GM12878 (cell line): ENCODE data around the gene ARMS2. TPM values are rescaled to one million over a fixed set of nuclear protein-coding genes. Genes with fewer than 3 reads are reported as not detected.

Source experiments
- ATAC-seq: fragments of 200-7000 bp; cut with Tn5 transposase; 3 replicates; pipeline ENCODE4 v1.9.1; 2020; ENCODE audit warnings: mild to moderate bottlenecking, moderate library complexity
- BruUV-seq: library from RNA; stranded (reverse); fragments of 400-500 nt; replicated peaks from 2 replicates; lab custom pipeline; 2021; lab: Mats Ljungman, UMichigan
- CTCF ChIA-PET: fragments of 300-600 bp; sonication (Branson Sonifier 250); formaldehyde crosslinking; extraction: SDS; loops from one replicate; lab custom pipeline; 2021; ENCODE audit warnings: inconsistent platforms; lab: Yijun Ruan, JAX
- POLR2A ChIA-PET: fragments of 350-600 bp; formaldehyde crosslinking; extraction: SDS; loops from one replicate; lab custom pipeline; 2021; ENCODE audit warnings: inconsistent platforms; lab: Charles Lee
- RAD21 ChIA-PET: fragments of 300-600 bp; sonication (Branson Sonifier 250); formaldehyde crosslinking; loops from one replicate; lab custom pipeline; 2023; ENCODE audit warnings: antibody characterized with exemption; ENCODE audit not compliant: unreplicated experiment; lab: Charles Lee
- SMC1A ChIA-PET: fragments of 300-600 bp; sonication (Branson Sonifier 250); formaldehyde crosslinking; loops from one replicate; lab custom pipeline; 2023; ENCODE audit not compliant: unreplicated experiment, uncharacterized antibody; lab: Charles Lee
- DNase-seq: peaks from one replicate; pipeline ENCODE4 v3.0.0-alpha.2; 2011; ENCODE audit warnings: low read depth, low spot score
- FAIRE-seq: peaks from 3 replicates; lab custom pipeline; 2011; peaks lifted over from hg19 to GRCh38; lab: Jason Lieb, UNC
- H2AFZ ChIP-seq: 2 replicates; pipeline ENCODE4 v1.6.0; 2011; ENCODE audit warnings: low read depth, low read length, control low read depth; ENCODE audit not compliant: control insufficient read depth
- H3K27ac ChIP-seq: 2 replicates; pipeline ENCODE4 v1.5.1; 2011; ENCODE audit warnings: control low read depth; ENCODE audit not compliant: control insufficient read depth, insufficient read depth
- H3K27me3 ChIP-seq, 2 experiments: replicated peaks in 1 of 2; 2 replicates each; pipeline versions ENCODE4 v1.6.0 to v1.6.1; 2011; ENCODE audit warnings: low read length in 1 of 2; ENCODE audit not compliant: control insufficient read depth in 2 of 2, insufficient read depth in 2 of 2
- H3K36me3 ChIP-seq, 2 experiments: 2 replicates each; pipeline ENCODE4 v1.5.1; 2011; ENCODE audit warnings: low read length in 1 of 2; ENCODE audit not compliant: control insufficient read depth in 2 of 2, insufficient read depth in 2 of 2
- H3K4me1 ChIP-seq: 2 replicates; pipeline ENCODE4 v1.6.1; 2011; ENCODE audit warnings: mild to moderate bottlenecking, low read length, moderate library complexity, mixed read lengths; ENCODE audit not compliant: control insufficient read depth, insufficient read depth
- H3K4me2 ChIP-seq: 2 replicates; pipeline ENCODE4 v1.6.0; 2011; ENCODE audit warnings: control low read depth; ENCODE audit not compliant: control insufficient read depth, insufficient read depth
- H3K4me3 ChIP-seq: fragments of 200-600 bp; sonication (generic); 2 replicates; pipeline ENCODE4 v1.5.1; 2016
- H3K79me2 ChIP-seq: 2 replicates; pipeline ENCODE4 v1.6.0; 2011; ENCODE audit warnings: low read length; ENCODE audit not compliant: control insufficient read depth, insufficient read depth
- H3K9ac ChIP-seq: 2 replicates; pipeline ENCODE4 v1.8.0; 2011; ENCODE audit warnings: low read length, control low read depth, mixed read lengths; ENCODE audit not compliant: control insufficient read depth, insufficient read depth
- H3K9me3 ChIP-seq: replicated peaks from 3 replicates; pipeline ENCODE4 v1.5.1; 2011; ENCODE audit warnings: mild to moderate bottlenecking, low read length; ENCODE audit not compliant: control insufficient read depth, insufficient read depth
- H4K20me1 ChIP-seq: 2 replicates; pipeline ENCODE4 v1.6.0; 2011; ENCODE audit not compliant: control insufficient read depth, insufficient read depth
- CBX3 ChIP-seq: fragments of 200-600 bp; sonication (generic); IDR thresholded peaks from 2 replicates; pipeline ENCODE4 v1.6.1; 2016; ENCODE audit warnings: low read depth, borderline replicate concordance
- MYC ChIP-seq: IDR thresholded peaks from 2 replicates; pipeline ENCODE4 v1.6.1; 2011; ENCODE audit warnings: mild to moderate bottlenecking, low read length, moderate library complexity, inconsistent platforms; ENCODE audit not compliant: insufficient read depth, insufficient replicate concordance, insufficient read length, severe bottlenecking
- RBBP5 ChIP-seq: fragments of 200-600 bp; sonication (generic); conservative IDR thresholded peaks from 2 replicates; pipeline ENCODE4 v1.6.1; 2016
- SP1 ChIP-seq: IDR thresholded peaks from one replicate; pipeline ENCODE4 v1.6.1; 2011; ENCODE audit warnings: low read depth, low read length
- TCF3 ChIP-seq: IDR thresholded peaks from 2 replicates; pipeline ENCODE4 v1.6.1; 2012; ENCODE audit warnings: low read depth, mild to moderate bottlenecking, low read length, borderline replicate concordance; ENCODE audit not compliant: insufficient read depth
- ZNF384 ChIP-seq: IDR thresholded peaks from 2 replicates; pipeline ENCODE4 v1.6.1; 2012; ENCODE audit warnings: low read depth, mild to moderate bottlenecking, low read length, improper control_type of control experiment, borderline replicate concordance
- in situ Hi-C: fragments of 300-500 bp; cut with MboI; formaldehyde crosslinking; loops from 9 replicates; pipeline ENCODE4 v1.14.3; 2018; ENCODE audit warnings: mixed read lengths
- intact Hi-C: fragments of 100-400 bp; cut with micrococcal nuclease; formaldehyde crosslinking; loops from one replicate; pipeline ENCODE4 v1.14.2; 2022; ENCODE audit not compliant: unreplicated experiment
- polyA plus RNA-seq, 11 experiments: library from polyadenylated mRNA; depleted of rRNA in 4 of 11; unstranded in 6 of 11; stranded (reverse) in 5 of 11; fragments of >200 nt; fragmentation: Nextera tagmentation in 4 of 11; fragmentation: Illumina TruSeq in 1 of 11; extraction: Ambion mirVana in 4 of 11; extraction: Trizol in 1 of 11; gene quantifications; 1 replicate in 1 of 11; 2 replicates in 10 of 11; pipeline versions ENCODE4 v1.2.1 to v1.2.3, GENCODE V29; 2011 to 2016; ENCODE audit warnings: inconsistent platforms in 2 of 11, missing spikeins in 2 of 11, low read depth in 1 of 11
- total RNA-seq, 4 experiments: library from RNA; depleted of rRNA in 3 of 4; stranded (reverse); fragments of >200 nt in 3 of 4; fragmentation: Illumina TruSeq in 1 of 4; extraction: Trizol in 1 of 4; gene quantifications; 2 replicates each; pipeline versions ENCODE4 v1.2.1 to v1.2.3, GENCODE V29; 2013 to 2021
- TF ChIP-seq, protein P1 (sequence below): fragments of 450-650 bp; IDR thresholded peaks from 2 replicates; pipeline ENCODE4 v1.6.1; 2016; ENCODE audit warnings: mild to moderate bottlenecking
- TF ChIP-seq, protein P2 (sequence below): fragments of 450-650 bp; IDR thresholded peaks from 2 replicates; pipeline ENCODE4 v1.6.1; 2017; ENCODE audit warnings: mild to moderate bottlenecking

Gene ARMS2
- total and polyA plus RNA-seq, 10 of the 15 experiments (the other 5 are each of a cell fraction or from before 2014, with no cell fraction given): not detected

DNA sequence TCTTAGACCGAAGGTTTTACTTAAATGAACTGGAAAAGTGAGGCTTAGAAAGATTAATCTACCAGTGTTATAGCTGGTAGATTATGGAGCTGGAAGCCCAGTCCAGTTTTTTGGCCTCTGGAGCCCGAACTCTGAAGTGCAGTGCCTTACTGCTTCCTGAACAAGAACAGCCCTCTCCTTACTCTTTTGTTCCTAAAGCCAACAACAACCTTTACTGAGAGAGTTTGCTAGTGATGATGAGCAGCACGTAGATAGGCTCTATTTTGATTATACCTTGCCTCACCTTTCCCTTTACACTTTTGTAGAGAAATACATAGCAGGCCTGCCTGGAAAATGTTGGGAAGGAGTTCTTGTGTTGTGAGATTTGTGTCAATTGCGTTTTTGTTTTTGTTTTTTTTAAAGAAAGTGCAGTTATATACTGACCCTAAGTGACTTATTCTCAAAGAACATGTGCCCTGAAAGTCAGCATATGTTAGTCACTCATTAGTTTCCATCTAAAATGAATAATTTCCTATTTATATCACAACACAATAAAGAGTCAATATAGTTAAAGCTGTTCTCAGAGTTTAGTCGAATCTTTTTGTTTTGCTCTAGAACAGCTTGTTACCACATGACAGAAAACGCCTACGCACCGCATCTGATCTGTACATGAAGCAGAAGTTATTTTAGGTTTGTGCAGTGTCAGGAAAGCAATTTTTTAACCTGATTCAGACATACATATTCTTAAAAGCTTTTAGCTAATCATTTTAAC, 46.9 kb upstream of the ARMS2 start (continued):
- TF ChIP-seq, protein P1, sequence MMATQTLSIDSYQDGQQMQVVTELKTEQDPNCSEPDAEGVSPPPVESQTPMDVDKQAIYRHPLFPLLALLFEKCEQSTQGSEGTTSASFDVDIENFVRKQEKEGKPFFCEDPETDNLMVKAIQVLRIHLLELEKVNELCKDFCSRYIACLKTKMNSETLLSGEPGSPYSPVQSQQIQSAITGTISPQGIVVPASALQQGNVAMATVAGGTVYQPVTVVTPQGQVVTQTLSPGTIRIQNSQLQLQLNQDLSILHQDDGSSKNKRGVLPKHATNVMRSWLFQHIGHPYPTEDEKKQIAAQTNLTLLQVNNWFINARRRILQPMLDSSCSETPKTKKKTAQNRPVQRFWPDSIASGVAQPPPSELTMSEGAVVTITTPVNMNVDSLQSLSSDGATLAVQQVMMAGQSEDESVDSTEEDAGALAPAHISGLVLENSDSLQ: no peak
- TF ChIP-seq CBX3 (no peak), ZNF384 (no peak), SP1 (no peak), RBBP5 (no peak)
- TF ChIP-seq, protein P2, sequence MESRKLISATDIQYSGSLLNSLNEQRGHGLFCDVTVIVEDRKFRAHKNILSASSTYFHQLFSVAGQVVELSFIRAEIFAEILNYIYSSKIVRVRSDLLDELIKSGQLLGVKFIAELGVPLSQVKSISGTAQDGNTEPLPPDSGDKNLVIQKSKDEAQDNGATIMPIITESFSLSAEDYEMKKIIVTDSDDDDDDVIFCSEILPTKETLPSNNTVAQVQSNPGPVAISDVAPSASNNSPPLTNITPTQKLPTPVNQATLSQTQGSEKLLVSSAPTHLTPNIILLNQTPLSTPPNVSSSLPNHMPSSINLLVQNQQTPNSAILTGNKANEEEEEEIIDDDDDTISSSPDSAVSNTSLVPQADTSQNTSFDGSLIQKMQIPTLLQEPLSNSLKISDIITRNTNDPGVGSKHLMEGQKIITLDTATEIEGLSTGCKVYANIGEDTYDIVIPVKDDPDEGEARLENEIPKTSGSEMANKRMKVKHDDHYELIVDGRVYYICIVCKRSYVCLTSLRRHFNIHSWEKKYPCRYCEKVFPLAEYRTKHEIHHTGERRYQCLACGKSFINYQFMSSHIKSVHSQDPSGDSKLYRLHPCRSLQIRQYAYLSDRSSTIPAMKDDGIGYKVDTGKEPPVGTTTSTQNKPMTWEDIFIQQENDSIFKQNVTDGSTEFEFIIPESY: no peak
- TF ChIP-seq, all 136 proteins: peak for 0

DNA sequence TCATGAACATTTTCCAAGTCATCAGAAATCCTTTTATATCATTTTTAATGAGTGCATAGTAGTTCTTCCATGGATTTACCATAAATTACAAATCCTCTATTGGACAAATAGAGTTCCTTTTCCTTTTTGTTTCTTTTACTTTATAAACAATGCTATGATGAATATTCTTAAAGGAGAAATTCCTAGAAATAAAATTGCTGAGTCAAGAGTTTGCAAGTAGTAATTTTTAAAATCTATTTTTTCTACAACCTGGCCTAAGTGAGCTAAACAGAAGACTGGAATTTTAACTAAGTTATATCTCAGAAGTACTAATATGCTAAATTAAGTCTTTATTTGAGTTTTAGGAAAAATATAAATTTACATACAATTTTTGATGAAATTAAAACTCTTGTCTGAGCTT, 41.1 kb upstream of the ARMS2 start:
- no peak overlapping the region for H3K27ac ChIP-seq
- H3K4me2 ChIP-seq: no peak overlapping the region
- ChIA-PET CTCF (interaction anchor here (1.1 to 2.5 kb wide), 3 partner anchors 21 to 115 kb away, joined by 3 to 12 read pairs (median 4); partner anchors contain the start of gene PLEKHA1), POLR2A (no interaction called here), RAD21 (interaction anchor here (1.5 kb wide), 1 partner anchor 22 kb away, joined by 3 read pairs; no protein-coding TSS in a partner anchor), SMC1A (interaction anchor here (0.9 to 1.5 kb wide), 4 partner anchors 10 to 115 kb away, joined by 3 to 5 read pairs (median 3); no protein-coding TSS in a partner anchor)
- no peak for FAIRE-seq
- in situ Hi-C loops: no loop called here
- H3K9ac ChIP-seq: no peak overlapping the region
- H4K20me1 ChIP-seq: no peaks in the 10 kb centered on the region
- H3K36me3 ChIP-seq: no peaks in the 10 kb centered on the region
- H3K4me1 ChIP-seq: no peaks in the 10 kb centered on the region
- no peak overlapping the region for H2AFZ ChIP-seq
- H3K79me2 ChIP-seq: no peaks in the 10 kb centered on the region
- H3K9me3 ChIP-seq: no peaks in the 10 kb centered on the region
- no peaks in the 10 kb centered on the region for H3K27me3 ChIP-seq
- no TSS peak for BruUV-seq
- TF ChIP-seq MYC (no peak), TCF3 (no peak)
- no peak for ATAC-seq
- DNase-seq: no peak
- no peak overlapping the region for H3K4me3 ChIP-seq
- intact Hi-C loops: no loop called here
